Loucy (cell line): ENCODE measurements around the gene SYT1.
"Not testable (repeated sequence)": the region's sequence is repeated elsewhere in the genome, so short reads cannot be mapped to it uniquely, and the experiment has no call there.

Experiments
- H2AFZ ChIP-seq: fragments of 200-600 bp; sonication (generic); 2 replicates; pipeline ENCODE4 v1.6.0; 2016; ENCODE audit warnings: antibody characterized with exemption, mild to moderate bottlenecking, low read length, moderate library complexity
- H3F3A ChIP-seq: fragments of 200-600 bp; 2 replicates; pipeline ENCODE4 v1.6.0; 2016; ENCODE audit warnings: antibody characterized with exemption, low read depth, mild to moderate bottlenecking
- H3K27me3 ChIP-seq: fragments of 200-600 bp; sonication (generic); 2 replicates; pipeline ENCODE4 v1.6.1; 2014; ENCODE audit warnings: low read length, mild to moderate bottlenecking; ENCODE audit not compliant: insufficient read depth, poor library complexity, severe bottlenecking
- H3K36me3 ChIP-seq: fragments of 200-600 bp; sonication (generic); 2 replicates; pipeline ENCODE4 v1.6.1; 2016; ENCODE audit warnings: low read length; ENCODE audit not compliant: insufficient read depth
- H3K4me1 ChIP-seq: fragments of 200-600 bp; sonication (generic); 2 replicates; pipeline ENCODE4 v1.5.1; 2014; ENCODE audit warnings: low read length, mild to moderate bottlenecking; ENCODE audit not compliant: insufficient read depth, poor library complexity, severe bottlenecking
- H3K4me2 ChIP-seq: fragments of 200-600 bp; sonication (generic); 2 replicates; pipeline ENCODE4 v1.6.0; 2014; ENCODE audit warnings: antibody characterized with exemption, low read length, low read depth, mild to moderate bottlenecking; ENCODE audit not compliant: poor library complexity, severe bottlenecking
- H3K4me3 ChIP-seq: fragments of 200-600 bp; sonication (generic); 2 replicates; pipeline ENCODE4 v1.5.1; 2014; ENCODE audit warnings: low read length, mild to moderate bottlenecking, mixed read lengths; ENCODE audit not compliant: poor library complexity, severe bottlenecking
- H3K79me2 ChIP-seq: fragments of 200-600 bp; sonication (generic); 2 replicates; pipeline ENCODE4 v1.6.1; 2014; ENCODE audit warnings: low read length; ENCODE audit not compliant: insufficient read depth
- H3K9ac ChIP-seq: fragments of 200-600 bp; sonication (generic); 2 replicates; pipeline ENCODE4 v1.6.0; 2014; ENCODE audit warnings: mild to moderate bottlenecking, low read depth, low read length, moderate library complexity; ENCODE audit not compliant: poor library complexity, severe bottlenecking
- H3K9me2 ChIP-seq: fragments of 200-600 bp; sonication (generic); replicated peaks from 2 replicates; pipeline ENCODE4 v1.6.1; 2016; ENCODE audit warnings: low read depth, low read length, mixed read lengths
- H3K9me3 ChIP-seq: fragments of 200-600 bp; sonication (generic); 2 replicates; pipeline ENCODE4 v1.6.1; 2014; ENCODE audit warnings: mild to moderate bottlenecking, antibody characterized with exemption, low read length, low read depth; ENCODE audit not compliant: insufficient read depth
- H4K20me1 ChIP-seq: fragments of 200-600 bp; sonication (generic); 2 replicates; pipeline ENCODE4 v1.6.0; 2014; ENCODE audit warnings: antibody characterized with exemption, low read length, mild to moderate bottlenecking; ENCODE audit not compliant: insufficient read depth, poor library complexity, severe bottlenecking
- CTCF ChIP-seq: fragments of 200-600 bp; sonication (generic); conservative IDR thresholded peaks from 2 replicates; pipeline ENCODE4 v1.5.1; 2014; ENCODE audit warnings: mild to moderate bottlenecking, antibody characterized with exemption, low read length
- EZH2phosphoT487 ChIP-seq: fragments of 200-600 bp; IDR thresholded peaks from 2 replicates; pipeline ENCODE4 v1.6.1; 2018; ENCODE audit warnings: antibody characterized with exemption, mild to moderate bottlenecking, moderate library complexity, borderline replicate concordance

SYT1 gene

GRCh38 chr12:79426121-79426520, 561.5 kb downstream of the SYT1 start:
- no peaks in the 10 kb centered on the region for H3K4me1 ChIP-seq
- H3K4me3 ChIP-seq: no peak overlapping the region

GRCh38 chr12:79426744-79427143, 562.2 kb downstream of the SYT1 start:
- not testable (repeated sequence) for H3K4me3 ChIP-seq, H3K9ac ChIP-seq, H3F3A ChIP-seq, H3K4me2 ChIP-seq, H3K36me3 ChIP-seq, H3K79me2 ChIP-seq, H3K4me1 ChIP-seq, H3K27me3 ChIP-seq, H2AFZ ChIP-seq, H3K9me2 ChIP-seq, H3K9me3 ChIP-seq, H4K20me1 ChIP-seq

More at GRCh38 chr12:79426121-79426520, 561.5 kb downstream of the SYT1 start:
- H3K4me2 ChIP-seq: no peak overlapping the region
- no peaks in the 10 kb centered on the region for H3K27me3 ChIP-seq
- H3K9me3 ChIP-seq: no peaks in the 10 kb centered on the region
- TF ChIP-seq EZH2phosphoT487 (no peak), CTCF (no peak)
- H2AFZ ChIP-seq: no peak overlapping the region
- no peaks in the 10 kb centered on the region for H3K36me3 ChIP-seq
- no peaks in the 10 kb centered on the region for H3K79me2 ChIP-seq
- no peaks in the 10 kb centered on the region for H3F3A ChIP-seq
- H3K9me2 ChIP-seq: no peaks in the 10 kb centered on the region
- H4K20me1 ChIP-seq: no peaks in the 10 kb centered on the region
- H3K9ac ChIP-seq: no peak overlapping the region

GRCh38 chr12:79433465-79434072, 569.0 kb downstream of the SYT1 start:
- no peak overlapping the region for H3K9ac ChIP-seq
- H3K4me2 ChIP-seq: no peak overlapping the region
- no peak overlapping the region for H3K4me3 ChIP-seq
- H3K4me1 ChIP-seq: no peaks in the 10 kb centered on the region
- H2AFZ ChIP-seq: no peak overlapping the region
- no peaks in the 10 kb centered on the region for H3K79me2 ChIP-seq
- no peaks in the 10 kb centered on the region for H4K20me1 ChIP-seq
- H3K27me3 ChIP-seq: no peaks in the 10 kb centered on the region
- no peak for TF ChIP-seq EZH2phosphoT487
- no peak for TF ChIP-seq CTCF
- no peaks in the 10 kb centered on the region for H3K36me3 ChIP-seq
- no peaks in the 10 kb centered on the region for H3K9me2 ChIP-seq
- no peaks in the 10 kb centered on the region for H3K9me3 ChIP-seq
- no peaks in the 10 kb centered on the region for H3F3A ChIP-seq

DNA sequence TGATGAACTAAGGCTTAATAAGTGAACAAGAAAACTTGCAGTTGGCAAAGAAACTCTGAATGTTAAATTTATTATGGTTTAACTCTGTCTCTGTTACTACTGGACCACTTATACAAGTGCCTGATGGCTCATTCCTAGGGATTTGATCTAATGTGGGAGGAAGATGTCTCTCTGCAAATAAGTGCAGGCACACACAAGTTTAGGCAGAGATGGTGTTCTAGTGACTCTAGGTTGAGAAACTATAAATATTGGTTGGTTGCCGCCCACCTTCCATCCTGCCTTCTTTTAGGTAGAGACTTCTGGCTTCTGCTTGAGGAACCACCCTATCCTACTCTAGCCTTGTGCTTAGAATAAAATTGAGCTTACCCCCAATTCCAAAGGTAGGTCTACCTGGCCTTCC, 570.0 kb downstream of the SYT1 start:
- no peaks in the 10 kb centered on the region for H3K4me1 ChIP-seq
- no peaks in the 10 kb centered on the region for H3F3A ChIP-seq
- no peak overlapping the region for H2AFZ ChIP-seq
- H3K36me3 ChIP-seq: no peaks in the 10 kb centered on the region
- H3K79me2 ChIP-seq: no peaks in the 10 kb centered on the region
- H4K20me1 ChIP-seq: no peaks in the 10 kb centered on the region
- H3K27me3 ChIP-seq: no peaks in the 10 kb centered on the region
- H3K4me3 ChIP-seq: no peak overlapping the region
- TF ChIP-seq EZH2phosphoT487 (no peak), CTCF (no peak)
- no peaks in the 10 kb centered on the region for H3K9me3 ChIP-seq
- H3K9ac ChIP-seq: no peak overlapping the region
- no peak overlapping the region for H3K4me2 ChIP-seq
- H3K9me2 ChIP-seq: no peaks in the 10 kb centered on the region
